Left ventricle myocardium inferior (tissue), 1 donor: ENCODE measurements around the gene DCBLD1. TPM values are rescaled to one million over a fixed set of nuclear protein-coding genes. Genes with fewer than 3 reads are reported as not detected.

ENCODE experiments used
- DNase-seq: peaks from one replicate; pipeline ENCODE4 v3.0.0-alpha.2; 2020
- H3K27ac ChIP-seq: fragments of 200-600 bp; replicated peaks from 2 replicates; pipeline ENCODE4 v1.8.0; 2021
- H3K27me3 ChIP-seq: fragments of 200-600 bp; 2 replicates; pipeline ENCODE4 v1.8.0; 2021; ENCODE audit warnings: low read depth
- H3K36me3 ChIP-seq: fragments of 200-600 bp; 2 replicates; pipeline ENCODE4 v1.8.0; 2021
- H3K4me1 ChIP-seq: fragments of 200-600 bp; 2 replicates; pipeline ENCODE4 v1.8.0; 2021
- H3K4me3 ChIP-seq: fragments of 200-600 bp; 2 replicates; pipeline ENCODE4 v1.8.0; 2021; ENCODE audit warnings: mild to moderate bottlenecking, moderate library complexity
- H3K9me3 ChIP-seq: fragments of 200-600 bp; replicated peaks from 2 replicates; pipeline ENCODE4 v1.8.0; 2021
- intact Hi-C: fragments of 100-400 bp; cut with micrococcal nuclease; formaldehyde crosslinking; loops from one replicate; pipeline ENCODE4 v1.11.0; 2022
- total RNA-seq: library from RNA; stranded (reverse); fragmentation: NEBNext Ultra II Directional; extraction: Animal tissue kit (Norgen Biotek cat#: 25700); gene quantifications from one replicate; pipeline ENCODE4 v1.2.1, GENCODE V29; 2021
- TF ChIP-seq, protein P1 (sequence below): fragments of 200-600 bp; IDR thresholded peaks from 2 replicates; pipeline ENCODE4 v1.8.0; 2021; ENCODE audit warnings: antibody characterized with exemption, mild to moderate bottlenecking, borderline replicate concordance
- donor health status: DM: no; HTN: yes; CAD: no; lungs with severe emphysema.

The DCBLD1 gene
- total RNA-seq, 1 donor from 2014 or later = 5.5 TPM

DNA sequence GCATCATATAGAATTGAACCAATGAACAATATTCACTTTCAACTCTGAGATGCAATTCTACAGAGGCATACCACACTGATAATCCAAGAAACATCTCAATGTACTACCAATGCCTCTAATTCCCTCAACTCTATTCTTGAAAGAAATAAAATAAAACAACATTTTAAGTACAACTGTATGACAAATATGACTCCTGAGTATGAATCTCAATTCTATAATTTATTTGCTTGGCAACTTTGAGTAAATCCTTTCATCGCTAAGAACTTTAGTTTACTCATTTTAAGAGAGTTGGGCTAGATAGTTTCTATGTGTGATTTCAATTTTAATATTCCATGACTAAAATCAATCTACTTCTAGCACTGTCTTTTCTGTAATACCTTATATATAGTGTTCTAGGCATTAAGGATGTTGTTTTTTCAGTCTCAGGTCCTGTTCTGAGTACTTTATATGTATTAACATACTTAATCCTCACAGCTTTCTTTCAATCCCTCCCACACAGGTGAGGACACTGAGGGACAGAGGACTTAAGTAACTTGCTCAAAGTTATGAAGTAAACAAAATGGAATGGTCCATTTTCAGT lies 86.4 kb downstream of the DCBLD1 start:
- no peaks in the 10 kb centered on the region for H3K27me3 ChIP-seq
- no peak overlapping the region for H3K4me3 ChIP-seq
- TF ChIP-seq, protein P1, sequence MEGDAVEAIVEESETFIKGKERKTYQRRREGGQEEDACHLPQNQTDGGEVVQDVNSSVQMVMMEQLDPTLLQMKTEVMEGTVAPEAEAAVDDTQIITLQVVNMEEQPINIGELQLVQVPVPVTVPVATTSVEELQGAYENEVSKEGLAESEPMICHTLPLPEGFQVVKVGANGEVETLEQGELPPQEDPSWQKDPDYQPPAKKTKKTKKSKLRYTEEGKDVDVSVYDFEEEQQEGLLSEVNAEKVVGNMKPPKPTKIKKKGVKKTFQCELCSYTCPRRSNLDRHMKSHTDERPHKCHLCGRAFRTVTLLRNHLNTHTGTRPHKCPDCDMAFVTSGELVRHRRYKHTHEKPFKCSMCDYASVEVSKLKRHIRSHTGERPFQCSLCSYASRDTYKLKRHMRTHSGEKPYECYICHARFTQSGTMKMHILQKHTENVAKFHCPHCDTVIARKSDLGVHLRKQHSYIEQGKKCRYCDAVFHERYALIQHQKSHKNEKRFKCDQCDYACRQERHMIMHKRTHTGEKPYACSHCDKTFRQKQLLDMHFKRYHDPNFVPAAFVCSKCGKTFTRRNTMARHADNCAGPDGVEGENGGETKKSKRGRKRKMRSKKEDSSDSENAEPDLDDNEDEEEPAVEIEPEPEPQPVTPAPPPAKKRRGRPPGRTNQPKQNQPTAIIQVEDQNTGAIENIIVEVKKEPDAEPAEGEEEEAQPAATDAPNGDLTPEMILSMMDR = no peak
- H3K36me3 ChIP-seq = peaks cover 80% of the 10 kb centered on the region
- H3K27ac ChIP-seq = no peak overlapping the region
- intact Hi-C loops = no loop called here
- no peaks in the 10 kb centered on the region for H3K9me3 ChIP-seq
- no peaks in the 10 kb centered on the region for H3K4me1 ChIP-seq
- no peak for DNase-seq

DNA sequence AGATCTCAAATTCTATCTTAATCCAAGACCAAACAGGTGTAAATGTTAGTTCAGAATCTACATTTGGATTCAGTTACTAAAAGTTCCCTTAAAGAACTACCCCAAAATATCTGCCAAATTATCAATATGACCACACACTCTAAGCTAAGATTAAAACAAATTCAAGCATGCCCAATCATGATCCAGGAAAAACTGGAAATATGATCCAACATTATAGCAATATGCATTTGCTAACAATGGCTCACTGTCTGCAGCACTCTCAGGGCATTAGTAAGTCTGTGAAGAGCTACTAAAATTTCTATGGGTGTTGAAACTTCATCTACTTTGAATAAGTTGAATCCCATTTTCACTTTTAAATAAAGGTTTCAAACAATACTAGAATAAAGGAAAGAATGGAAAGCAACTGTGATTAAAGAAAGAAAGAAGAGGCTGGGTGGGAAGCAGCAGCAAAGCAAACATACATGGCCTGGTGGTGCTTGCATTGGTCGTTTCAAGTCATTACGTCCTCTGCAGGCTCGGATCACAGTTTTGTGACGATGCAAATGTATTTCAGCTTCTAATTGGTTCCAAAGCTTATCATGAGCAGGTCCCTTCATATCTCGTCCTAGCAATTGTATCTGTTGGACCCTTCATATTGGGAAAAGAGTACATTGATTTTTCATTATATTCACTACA lies 90.7 kb downstream of the DCBLD1 start:
- no peaks in the 10 kb centered on the region for H3K27me3 ChIP-seq
- H3K4me1 ChIP-seq = no peaks in the 10 kb centered on the region
- H3K36me3 ChIP-seq = peaks cover 54% of the 10 kb centered on the region
- no peak overlapping the region for H3K27ac ChIP-seq
- H3K9me3 ChIP-seq = no peaks in the 10 kb centered on the region
- DNase-seq = no peak
- intact Hi-C loops = no loop called here
- TF ChIP-seq, protein P1 = no peak
- no peak overlapping the region for H3K4me3 ChIP-seq

DNA sequence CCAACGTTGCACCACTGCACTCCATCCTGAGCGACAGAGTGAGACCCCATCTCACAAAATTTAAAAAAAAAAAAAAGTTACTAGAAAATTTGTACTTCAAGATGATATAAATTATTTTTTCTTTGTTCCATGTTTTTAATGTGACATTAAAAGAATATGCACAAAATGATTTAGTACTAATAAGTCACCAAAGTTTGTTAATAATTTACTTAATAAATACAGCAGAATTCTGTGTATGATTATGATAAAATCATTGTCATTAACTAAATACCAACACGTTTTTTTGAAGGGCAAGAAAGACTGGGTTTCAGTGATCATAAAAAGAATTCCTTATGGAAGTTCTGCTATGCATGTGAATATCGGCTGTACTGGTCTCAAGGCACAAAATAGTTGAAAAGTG lies 91.7 kb downstream of the DCBLD1 start:
- TF ChIP-seq, protein P1 = no peak
- no peaks in the 10 kb centered on the region for H3K9me3 ChIP-seq
- intact Hi-C loops = no loop called here
- no peak overlapping the region for H3K27ac ChIP-seq
- H3K27me3 ChIP-seq = no peaks in the 10 kb centered on the region
- DNase-seq = no peak
- H3K4me1 ChIP-seq = no peaks in the 10 kb centered on the region
- H3K4me3 ChIP-seq = no peak overlapping the region
- peaks cover 49% of the 10 kb centered on the region for H3K36me3 ChIP-seq

DNA sequence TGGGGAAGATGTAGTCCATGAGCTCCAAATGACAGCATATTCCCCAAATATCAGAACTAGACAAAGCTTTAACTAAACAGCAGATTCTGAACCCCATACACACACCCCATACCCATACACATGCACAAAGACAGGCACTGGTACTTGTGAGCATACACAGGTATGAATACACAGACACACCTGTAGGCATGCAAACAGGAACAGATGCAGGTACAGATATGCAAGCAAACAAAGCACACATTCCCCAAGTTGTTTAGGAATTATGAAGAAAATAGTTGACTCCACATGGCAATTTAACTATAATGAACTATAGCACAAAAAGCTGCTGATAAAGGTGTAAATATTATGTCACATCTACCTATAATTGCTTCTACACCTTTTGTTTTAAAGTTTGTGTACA lies 103.2 kb downstream of the DCBLD1 start:
- no peak overlapping the region for H3K4me3 ChIP-seq
- H3K9me3 ChIP-seq = peaks cover 8% of the 10 kb centered on the region
- TF ChIP-seq, protein P1 = no peak
- peaks cover 15% of the 10 kb centered on the region for H3K4me1 ChIP-seq
- no peaks in the 10 kb centered on the region for H3K27me3 ChIP-seq
- H3K27ac ChIP-seq = no peak overlapping the region
- intact Hi-C loops = no loop called here
- DNase-seq = no peak
- H3K36me3 ChIP-seq = peaks cover 36% of the 10 kb centered on the region

DNA sequence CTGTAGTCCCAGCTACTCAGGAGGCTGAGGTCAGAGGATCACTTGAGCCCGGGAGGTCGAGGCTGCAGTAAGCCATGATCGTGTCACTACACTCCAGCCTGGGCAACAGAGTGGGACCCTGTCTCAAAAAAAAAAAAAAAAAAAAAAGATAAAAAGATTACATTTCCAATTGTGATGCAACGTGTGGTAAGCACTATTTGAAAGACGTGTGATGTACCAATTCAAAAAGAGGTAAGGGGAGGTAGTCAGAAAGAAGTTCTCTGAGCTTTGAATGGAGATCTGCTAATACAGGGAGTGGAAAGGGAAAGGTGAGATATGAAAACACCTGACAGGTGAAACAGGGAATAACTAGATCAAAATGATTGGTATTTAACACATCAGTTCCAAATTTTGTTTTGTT lies 108.0 kb downstream of the DCBLD1 start:
- Histone ChIP-seq H3K27ac (no peak overlapping the region), H3K9me3 (no peaks in the 10 kb centered on the region), H3K36me3 (peaks cover 28% of the 10 kb centered on the region), H3K4me3 (no peak overlapping the region), H3K27me3 (no peaks in the 10 kb centered on the region), H3K4me1 (peaks cover 49% of the 10 kb centered on the region)
- intact Hi-C loops = no loop called here
- no peak for DNase-seq
- TF ChIP-seq, protein P1 = no peak
